GM21576 (cell line): Measurements from ENCODE around the gene MPZ.
"Not testable (repeated sequence)": the region's sequence is repeated elsewhere in the genome, so short reads cannot be mapped to it uniquely, and the experiment has no call there.

Experiments
- ATAC-seq: cut with Tn5 transposase; IDR thresholded peaks from one replicate; pipeline ENCODE4 v1.9.1; 2021; ENCODE audit warnings: mild to moderate bottlenecking, moderate library complexity; ENCODE audit not compliant: unreplicated experiment

MPZ gene

DNA sequence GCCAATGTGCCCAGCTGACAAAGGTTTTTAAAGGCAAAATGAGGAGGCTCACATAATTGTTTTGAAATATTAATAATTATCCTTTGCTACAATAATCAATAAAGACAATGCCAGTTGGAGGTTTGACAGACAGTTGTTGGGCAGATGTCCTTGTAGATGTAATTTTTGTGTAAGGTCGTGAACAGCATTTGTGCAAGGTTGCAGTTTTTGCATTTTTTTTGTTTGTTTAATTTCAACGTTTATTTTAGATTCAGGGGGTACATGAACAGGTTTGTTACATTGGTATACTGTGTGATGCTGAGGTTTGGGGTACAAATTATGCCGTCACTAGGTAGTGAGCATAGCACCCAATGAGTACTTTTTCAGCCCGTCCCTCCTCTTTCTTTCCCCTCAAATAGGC is 9.3 kb downstream of the MPZ start:
- ATAC-seq: no peak

DNA sequence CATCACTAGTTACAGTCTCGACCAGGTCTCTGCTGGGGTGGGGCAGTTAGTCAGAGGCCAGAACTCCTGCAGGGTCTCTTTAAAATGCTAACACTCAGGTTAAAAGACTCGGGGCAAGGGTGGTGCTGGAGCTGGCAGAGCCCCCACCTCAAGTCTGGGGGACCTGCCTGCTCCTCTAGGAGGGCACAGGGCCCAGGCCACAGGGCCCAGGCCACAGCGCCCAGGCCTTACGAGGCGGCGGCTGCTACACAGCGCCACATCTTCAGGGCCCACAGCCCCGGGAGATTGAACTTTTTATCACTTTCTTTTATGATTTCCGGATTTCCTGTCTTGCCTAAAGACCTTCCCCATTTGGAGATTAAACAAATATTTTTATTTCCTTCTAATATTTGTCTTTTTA is 10.4 kb downstream of the MPZ start:
- ATAC-seq: no peak

DNA sequence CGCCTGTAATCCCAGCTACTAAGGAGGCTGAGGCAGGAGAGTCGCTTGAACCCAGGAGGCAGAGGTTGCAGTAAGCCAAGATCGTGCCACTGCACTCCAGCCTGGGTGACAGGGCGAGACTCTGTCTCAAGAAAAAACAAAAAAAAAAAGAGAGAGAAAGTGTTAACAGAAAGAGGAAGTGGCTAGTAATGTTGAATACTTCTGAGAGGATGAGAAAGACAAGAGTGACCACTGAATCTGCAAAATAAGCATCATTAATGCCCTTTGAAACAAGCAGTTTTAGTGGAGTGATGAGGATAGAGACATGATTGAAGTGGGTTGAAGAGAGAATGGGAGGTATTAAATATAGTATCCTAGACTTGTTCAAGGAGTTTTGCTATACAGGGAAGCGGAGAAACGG is 11.7 kb downstream of the MPZ start:
- ATAC-seq: no peak

DNA sequence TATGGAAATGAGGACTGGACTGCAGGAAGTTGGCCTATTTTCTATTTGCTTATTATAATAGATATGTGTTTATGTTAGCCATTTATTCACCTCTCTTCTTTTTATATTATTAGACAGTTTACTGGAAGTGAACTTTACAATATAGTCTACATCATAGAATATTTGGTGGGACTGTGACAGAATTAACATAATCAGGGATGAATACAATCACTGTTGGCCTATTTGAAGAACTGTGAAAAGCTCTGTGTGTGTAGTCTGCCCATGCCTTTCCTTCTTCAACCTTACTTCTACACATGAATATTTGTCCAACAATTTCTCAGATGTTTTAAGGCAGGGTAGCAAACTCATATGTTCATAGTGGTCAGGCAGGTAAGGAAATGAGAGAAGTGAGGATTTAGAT is 12.4 kb downstream of the MPZ start:
- no peak for ATAC-seq

DNA sequence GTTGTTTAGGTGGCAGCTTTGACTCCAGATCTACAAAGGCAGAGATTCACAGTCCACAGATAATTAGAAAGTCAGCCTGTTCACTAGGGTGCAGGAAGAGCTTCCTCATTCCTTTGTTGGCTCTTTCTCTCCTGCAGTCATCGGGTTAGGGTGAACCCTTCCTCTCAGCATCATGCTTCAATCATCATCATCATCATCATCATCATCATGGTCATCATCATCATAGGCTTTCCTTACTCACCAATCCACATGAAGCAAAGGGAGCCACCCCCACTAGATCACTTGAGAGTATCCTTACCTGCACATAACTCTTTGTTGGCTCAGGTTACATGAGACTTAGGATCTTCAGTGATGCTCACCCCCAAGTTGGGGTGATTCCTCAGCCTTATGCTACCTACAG is 19.0 kb downstream of the MPZ start:
- no peak for ATAC-seq

DNA sequence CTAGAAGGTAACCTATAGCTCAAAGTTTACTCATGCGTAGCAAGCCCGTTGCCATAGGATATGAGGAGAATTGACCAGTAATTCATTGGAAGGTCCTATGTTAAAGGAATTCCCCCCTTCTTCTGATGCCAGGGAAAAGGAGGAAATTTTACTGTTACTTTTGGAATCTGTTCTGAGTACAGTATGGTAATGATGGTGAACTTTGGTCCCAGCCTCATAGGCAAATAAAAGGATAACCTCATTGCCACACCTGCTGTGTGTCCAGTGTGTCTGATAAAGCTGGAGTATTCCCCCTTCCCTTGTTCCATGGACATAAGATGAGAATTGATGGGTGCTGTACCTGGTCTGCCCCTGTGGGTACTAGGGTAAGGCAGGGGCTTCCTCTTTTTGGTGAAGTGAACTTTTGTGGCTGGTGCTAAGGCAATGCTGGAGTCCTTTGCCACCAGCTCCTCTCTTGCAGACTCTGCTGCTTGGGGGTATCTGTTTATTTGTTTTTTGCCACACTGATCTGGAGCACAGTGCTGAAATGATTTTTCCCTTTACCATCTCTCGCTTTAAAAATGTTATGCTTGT is 22.2 kb downstream of the MPZ start:
- no peak for ATAC-seq

DNA sequence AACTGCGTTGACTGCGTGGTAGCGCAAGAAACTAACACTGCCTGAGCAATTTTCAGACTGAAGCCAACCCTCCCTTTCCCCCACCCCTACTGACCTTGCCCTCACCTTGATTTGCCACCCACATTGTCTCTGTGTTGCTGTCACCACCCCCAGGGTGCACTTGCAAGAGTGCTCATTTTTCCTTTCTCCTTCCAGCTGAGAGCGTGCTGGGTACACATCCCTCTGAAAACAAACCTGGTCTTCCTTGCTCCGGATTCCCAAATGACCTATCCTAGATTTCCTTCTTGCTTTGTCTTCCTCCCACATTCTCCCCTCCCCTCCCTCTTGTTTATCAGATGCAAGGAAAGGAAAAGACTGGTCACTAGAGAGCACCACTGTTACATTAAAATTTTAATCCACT is 24.2 kb downstream of the MPZ start:
- no peak for ATAC-seq

DNA sequence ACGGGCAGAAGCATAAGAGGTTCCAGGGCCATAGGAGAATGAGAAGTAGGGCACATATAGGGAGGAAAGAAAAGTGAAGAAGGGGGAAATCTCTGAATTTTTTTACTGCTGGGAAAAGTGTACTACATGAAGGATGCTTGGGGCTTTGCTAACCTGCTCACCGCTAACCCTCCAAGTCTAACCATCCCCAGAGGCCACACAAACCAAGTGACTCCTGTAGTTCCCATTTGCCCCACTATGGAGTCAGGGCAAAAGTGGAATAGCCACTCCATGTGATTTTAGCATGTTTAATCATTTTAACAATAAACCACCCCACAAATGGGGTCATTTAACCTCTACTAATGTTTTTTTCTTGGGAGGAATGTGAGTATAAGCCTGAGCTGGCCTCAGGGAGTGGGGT is 24.7 kb downstream of the MPZ start:
- no peak for ATAC-seq

DNA sequence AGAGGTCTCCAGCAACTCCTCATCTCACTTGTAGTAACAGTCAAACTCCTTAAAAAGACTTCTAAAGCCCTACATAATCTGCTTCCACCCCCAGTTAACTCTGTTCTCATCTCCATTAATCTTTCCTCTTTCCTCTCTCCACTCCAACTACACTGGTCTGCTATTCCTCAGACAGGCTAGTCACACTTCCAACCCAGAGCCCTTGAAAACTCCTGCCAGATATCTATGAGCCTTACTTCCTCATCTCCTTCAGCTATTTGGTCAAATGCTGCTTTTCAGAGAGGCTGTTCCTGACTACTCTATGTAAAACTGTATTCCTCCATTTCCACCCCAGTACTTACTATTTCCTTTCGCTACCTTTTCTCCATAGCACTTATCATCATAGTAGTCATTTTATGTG is 26.8 kb downstream of the MPZ start:
- no peak for ATAC-seq

DNA sequence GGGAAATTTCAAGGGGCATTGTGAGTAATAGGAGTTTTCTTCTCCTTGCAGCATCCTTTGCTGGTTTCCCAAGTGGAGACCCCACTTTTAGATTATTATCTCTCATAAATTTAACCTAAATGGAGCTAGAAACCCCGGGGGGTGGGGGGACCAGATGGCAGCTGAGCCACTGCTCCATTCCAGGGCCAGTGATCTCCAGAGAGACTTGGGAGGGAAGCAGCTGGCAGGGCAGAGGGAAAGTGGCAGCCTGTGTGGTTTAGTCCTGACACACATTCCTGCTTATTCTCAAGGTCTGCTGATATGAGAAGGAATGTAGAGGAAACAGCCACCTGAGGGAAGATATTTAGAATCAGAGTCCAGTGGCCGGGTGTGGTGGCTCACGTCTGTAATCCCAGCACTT is 34.9 kb downstream of the MPZ start:
- no peak for ATAC-seq

DNA sequence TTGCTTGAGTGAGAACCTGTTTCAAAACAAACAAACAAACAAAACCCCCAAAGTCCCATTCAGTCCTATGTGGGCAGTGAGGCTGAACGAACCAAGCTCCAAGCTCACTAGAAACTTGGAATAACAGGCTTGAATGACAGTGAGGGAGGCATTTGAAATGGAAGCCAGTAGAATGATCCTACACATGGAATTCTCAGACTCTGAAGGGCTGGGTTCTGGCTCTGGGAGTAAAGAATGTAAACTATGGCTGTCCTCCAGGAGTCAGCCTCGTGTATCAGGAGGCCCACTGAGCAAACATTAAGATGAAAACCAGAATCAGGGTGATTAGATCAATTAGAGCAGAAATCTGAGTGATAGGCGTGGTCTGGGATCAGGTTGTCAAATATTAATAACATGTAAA is 36.4 kb downstream of the MPZ start:
- no peak for ATAC-seq

DNA sequence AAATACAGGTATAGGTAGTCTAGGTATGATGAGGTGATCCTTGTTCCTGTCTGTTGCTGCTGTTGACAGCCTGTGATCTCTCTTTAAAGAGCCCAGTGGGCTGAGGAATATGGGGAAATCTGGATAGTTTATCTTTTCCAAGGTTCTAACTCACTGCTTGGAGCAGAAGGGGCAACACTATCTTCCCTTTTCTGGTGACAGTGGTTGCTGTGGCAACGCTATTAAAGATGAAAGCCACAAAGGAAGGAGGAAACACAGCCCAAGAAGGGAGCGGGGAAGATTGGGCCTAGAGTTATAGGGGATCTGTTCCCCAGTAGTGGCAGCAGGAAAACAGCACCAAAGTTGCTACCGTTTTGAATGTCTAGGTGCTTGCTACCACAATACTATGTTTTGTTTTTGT is 42.4 kb downstream of the MPZ start:
- no peak for ATAC-seq

DNA sequence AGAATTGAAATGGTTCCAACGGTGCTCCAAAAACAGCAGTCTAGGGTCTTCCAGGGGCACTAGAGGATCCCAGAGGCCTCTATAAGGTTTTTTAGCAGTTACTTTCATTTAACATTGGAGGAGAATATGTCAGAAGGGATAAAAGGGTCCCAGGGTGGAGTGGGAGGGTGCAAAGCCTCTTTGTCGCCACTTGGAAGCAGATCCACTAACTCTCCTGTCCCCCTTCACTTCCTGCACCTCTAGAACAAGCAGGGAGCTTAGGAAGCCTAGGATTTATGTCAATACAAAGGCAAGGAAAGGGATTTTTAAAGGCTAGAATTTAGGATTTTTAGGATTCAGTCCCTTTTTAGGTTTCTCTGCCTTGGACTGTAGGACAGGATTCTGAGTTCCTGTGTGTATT is 42.9 kb downstream of the MPZ start:
- no peak for ATAC-seq

DNA sequence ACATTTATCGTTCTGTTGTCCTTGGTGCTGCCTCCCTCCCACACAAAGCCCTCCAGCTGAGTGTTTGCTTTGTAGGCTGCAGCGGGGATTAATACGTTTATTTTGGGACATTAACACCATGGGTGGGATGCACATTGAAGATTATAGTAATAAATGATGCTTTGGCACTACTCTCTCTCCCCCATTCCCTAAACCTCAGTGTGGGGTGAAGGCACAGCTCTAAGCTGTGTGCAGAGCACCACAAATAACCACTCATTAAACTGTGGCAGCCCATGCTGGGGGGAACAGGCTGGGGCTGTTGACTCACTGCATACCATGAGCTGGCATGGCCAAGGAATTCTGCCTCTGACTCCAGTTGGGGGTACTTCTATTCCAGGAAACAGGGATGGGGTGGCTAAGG is 43.6 kb downstream of the MPZ start:
- no peak for ATAC-seq

DNA sequence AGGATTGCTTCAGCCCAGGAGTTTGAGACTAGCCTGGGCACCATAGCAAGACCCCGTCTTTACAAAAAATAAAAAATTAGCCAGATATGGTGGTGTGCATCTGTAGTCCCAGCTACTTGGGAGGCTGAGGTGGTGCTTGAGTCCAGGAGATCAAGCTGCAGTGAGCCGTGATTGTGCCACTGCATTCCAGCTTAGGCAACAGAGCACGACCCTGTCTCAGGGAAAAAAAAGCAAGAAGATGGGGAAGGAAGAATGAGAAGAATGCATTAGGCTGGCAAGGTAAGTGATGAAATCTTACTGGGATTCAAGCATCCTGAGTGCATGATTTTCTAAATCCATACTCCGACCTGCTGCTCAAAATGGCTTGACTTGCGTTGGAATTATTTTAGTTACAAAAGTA is 44.5 kb downstream of the MPZ start:
- ATAC-seq: no peak

DNA sequence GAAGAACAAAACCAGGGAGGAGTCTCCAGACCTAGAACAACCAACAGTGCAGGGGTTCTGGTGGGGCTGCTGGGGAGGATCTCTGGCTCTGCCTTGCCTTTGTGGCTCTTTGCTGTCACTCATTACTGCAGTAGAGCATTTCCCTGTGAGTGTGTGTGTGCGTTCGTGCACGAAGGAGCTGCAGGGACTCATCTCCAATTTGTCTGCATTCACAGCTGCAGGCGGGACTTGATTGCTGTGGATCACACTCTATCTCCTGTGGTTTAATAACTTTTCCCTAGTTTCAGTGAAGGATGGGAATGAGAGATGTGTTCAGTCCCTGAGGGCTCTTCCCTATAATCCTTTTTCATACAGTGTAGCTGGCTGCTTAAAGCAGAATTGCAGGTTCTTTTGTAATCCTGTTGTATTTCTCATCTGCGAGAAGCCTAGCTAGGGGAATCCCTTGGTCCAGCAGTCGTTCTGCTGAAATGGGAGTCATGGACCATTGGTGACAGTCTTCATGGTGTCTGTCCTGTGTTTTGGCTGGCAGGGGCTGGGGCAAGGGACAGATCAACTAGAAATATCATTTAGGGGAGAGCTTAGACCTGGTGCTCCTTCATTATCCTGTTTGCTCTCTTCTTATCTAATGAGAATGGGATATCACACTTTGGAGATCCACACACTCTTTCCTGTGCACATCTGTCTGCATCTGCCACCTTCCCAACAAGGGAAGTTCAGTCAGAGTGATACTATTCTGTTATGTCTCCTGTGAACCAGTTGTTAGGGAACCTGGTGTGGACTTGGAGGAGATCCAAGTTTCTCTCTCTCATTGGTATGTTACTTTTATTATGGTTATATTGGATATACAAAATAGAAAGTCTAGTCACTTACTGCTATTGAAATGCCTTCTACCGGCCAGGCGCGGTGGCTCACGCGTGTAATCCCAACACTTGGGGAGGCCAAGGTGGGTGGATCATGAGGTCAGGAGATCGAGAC is 48.2 kb downstream of the MPZ start:
- ATAC-seq: no peak

DNA sequence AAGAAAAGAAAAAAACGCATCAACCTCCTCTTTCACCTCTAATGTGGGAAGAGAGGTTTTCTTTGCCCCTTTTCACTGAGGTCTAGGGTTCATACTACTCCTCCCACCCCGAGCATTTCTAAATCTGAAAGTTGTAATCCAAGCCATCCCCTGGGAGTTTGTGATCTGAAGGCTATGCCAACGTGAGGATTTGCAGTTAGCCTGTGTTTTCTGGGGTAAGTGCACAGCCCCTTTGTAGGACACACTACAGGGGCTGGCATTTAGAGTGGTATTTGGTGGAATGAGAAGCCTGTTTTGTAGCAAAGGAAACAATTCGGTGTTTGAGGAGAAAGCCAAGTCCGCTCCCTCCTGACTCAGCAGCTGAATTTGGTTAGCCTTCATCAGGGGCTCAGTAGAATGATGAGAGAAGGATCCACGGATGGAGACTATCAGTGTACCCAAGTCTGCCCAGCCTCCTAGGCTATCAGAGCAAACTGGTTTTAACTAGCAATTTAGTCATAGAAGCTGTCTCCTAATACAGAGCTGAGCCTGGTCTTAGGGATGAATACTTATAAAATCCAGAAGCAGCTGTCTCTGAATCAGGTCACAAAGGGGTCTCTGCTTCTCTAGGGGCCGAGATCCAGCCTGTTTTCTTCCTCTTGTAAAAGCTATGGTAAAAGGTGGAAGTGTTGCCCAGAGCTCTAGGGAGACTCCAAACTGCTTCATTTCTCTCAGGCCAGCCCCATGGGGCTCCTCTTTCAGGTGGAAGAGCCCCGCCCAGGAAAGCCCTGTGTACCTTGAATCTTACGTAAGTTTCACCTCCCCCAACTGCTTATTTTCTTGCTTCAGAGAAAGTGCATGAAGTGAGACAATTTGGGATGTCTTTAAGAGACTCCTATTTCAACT is 49.1 kb downstream of the MPZ start:
- no peak for ATAC-seq

DNA sequence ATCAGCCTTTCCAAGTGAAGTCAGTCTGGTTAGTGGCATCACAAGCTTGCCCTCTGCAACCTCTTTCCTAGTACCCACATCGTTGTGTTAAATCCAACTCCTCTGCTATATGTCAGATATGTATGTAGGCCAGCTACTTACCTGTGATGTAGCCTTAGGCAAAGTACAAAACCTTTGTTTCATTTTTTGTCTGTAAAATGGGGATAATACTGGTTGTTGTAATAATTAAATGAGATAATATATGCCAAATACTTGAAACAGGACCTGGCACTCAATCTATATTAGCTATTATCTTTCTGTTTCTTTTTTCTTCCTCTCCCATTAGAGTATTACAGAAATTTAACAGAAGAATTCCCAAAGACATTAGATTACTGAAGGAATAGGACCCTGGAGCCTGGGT is 50.0 kb downstream of the MPZ start:
- no peak for ATAC-seq

DNA sequence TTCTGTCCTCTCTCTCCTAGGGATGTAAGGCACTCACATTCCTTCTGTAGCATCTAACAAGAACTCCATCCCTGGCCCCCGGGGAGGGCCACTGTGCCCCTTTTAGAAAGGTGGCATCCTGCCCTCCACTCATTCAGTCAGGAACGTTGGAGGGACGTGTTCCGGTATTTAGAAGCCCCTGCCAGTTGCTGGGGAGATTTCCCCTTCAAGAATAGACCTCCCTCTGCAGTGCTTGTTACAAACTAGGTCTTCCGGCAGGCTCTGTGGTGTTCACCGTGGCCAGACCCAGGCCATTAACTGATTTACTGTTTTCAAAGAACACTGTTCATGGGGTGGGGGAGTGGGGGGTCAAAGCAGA is 50.4 kb downstream of the MPZ start:
- ATAC-seq: no peak

DNA sequence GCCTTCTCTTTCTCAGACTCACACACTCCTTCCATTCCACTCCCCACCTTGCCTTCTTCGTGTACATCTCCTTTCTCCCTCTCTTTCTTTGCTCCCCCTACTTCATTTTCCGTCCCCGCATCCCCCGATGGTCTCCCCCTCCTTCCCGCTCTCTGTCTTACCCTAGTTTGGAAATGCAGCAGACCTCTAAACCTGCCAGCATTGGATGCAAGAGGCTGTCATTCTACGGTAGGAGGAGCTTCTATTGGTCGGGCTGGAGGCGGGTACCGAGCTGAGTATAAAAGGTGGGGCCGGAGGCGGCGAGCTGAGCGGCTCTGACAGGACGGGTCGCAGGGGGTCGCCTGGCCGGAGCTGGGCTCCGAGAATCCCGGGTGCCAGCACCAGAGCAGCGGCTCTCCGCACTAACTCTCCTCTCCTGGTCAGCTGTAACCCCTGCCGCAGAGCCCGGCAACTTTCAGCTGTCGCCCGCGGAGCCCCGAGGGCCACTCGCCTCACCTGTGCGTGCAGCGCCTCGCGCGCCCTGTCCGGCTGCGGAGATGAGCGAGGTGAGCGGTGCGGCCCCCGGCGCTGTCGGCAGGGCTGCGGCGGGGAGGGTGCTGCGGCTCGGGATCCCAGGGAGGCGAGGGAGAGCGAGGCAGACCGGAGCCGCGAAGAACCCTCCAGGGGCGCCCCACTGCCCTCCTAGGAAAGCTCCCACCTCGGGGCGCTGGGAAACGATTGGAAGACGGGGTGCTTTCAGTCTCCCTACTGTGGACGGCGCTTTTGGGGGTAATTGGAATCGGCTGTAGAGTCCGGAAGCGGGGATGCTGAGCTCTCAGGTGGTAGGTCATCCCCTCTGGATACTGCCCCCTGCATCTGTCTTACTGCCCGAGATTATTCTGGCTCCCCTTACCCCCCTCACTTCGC is 51.1 kb downstream of the MPZ start, which contains the start of gene PCP4L1:
PCP4L1 (plus strand) TSS at position 307 of the 906 bp plus-strand sequence; CDS start at position 537, 230 bp downstream.
- peak; percentile 63 for ATAC-seq

DNA sequence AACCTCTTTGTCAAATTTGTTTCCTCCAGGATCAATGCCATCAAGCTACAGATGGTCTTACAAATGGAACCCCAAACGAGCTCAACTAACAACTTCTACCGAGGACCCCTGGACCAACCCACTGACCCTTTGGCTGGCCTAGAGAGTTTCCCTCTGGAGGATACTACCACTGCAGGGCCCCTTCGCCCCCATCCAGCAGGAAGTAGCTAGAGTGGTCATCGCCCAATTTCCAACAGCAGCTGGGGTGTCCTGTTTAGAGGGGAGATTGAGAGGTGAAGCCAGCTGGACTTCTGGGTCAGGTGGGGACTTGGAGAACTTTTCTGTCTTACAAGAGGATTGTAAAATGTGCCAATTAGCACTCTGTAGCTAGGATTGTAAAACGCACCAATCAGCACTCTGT is 52.7 kb downstream of the MPZ start:
- not testable (repeated sequence) for ATAC-seq
